Thoracic aorta (tissue), 2 donors: ENCODE results near the gene LST1. TPM values are rescaled to one million over a fixed set of nuclear protein-coding genes. Genes with fewer than 3 reads are reported as not detected.
A peak's percentile ranks its signal among the peaks of the same experiment; 100 is the strongest.

Source experiments
- ATAC-seq: fragments of 150-250 bp; one replicate; pipeline ENCODE4 v1.8.0; 2017; ENCODE audit warnings: low read depth; ENCODE audit not compliant: insufficient number of reproducible peaks, low FRiP score
- DNase-seq: peaks from one replicate; pipeline ENCODE4 v3.0.0-alpha.2; 2020; ENCODE audit warnings: low spot score
- H3K27ac ChIP-seq, 2 donors: fragments of 200-600 bp; sonication (generic); 1 replicate in 1 of 2; 2 replicates in 1 of 2; pipeline ENCODE4 v1.5.1; 2016; ENCODE audit warnings: mild to moderate bottlenecking in 2 of 2, moderate library complexity in 2 of 2
- H3K27me3 ChIP-seq: fragments of 200-600 bp; sonication (generic); replicated peaks from 2 replicates; pipeline ENCODE4 v1.6.0; 2016; ENCODE audit warnings: mild to moderate bottlenecking; ENCODE audit not compliant: insufficient read depth
- H3K36me3 ChIP-seq: fragments of 200-600 bp; sonication (generic); one replicate; pipeline ENCODE4 v1.5.1; 2016
- H3K4me1 ChIP-seq, 2 donors: fragments of 200-600 bp; sonication (generic); 1 replicate in 1 of 2; 2 replicates in 1 of 2; pipeline versions ENCODE4 v1.5.1 to v1.6.0; 2016; ENCODE audit warnings: low read depth in 2 of 2, mild to moderate bottlenecking in 1 of 2; ENCODE audit not compliant: control insufficient read depth in 1 of 2
- H3K4me3 ChIP-seq: fragments of 200-600 bp; sonication (generic); 2 replicates; pipeline ENCODE4 v1.5.1; 2016; ENCODE audit warnings: mild to moderate bottlenecking
- H3K9me3 ChIP-seq: fragments of 200-600 bp; sonication (generic); 2 replicates; pipeline ENCODE4 v1.5.1; 2016
- CTCF ChIP-seq: fragments of 200-600 bp; sonication (generic); IDR thresholded peaks from one replicate; pipeline ENCODE4 v1.5.1; 2019; ENCODE audit warnings: antibody characterized with exemption
- total RNA-seq, 2 donors: library from RNA; depleted of rRNA; stranded (reverse); fragments of >200 nt; gene quantifications; one replicate each; pipeline versions ENCODE4 v1.1.0 to v1.2.3, GENCODE V29; 2016

The LST1 gene
- total RNA-seq, 2 donors from 2014 or later, result 4.9 to 37.9 TPM

GRCh38 chr6:31592396-31592771 lies 6.3 kb downstream of the LST1 start:
- no peak overlapping the region for H3K4me3 ChIP-seq
- H3K4me1 ChIP-seq, result no peaks in the 10 kb centered on the region
- ATAC-seq (no peak), DNase-seq (no peak)
- no peak for TF ChIP-seq CTCF
- H3K36me3 ChIP-seq, result no peaks in the 10 kb centered on the region
- no peaks in the 10 kb centered on the region for H3K9me3 ChIP-seq
- no peak overlapping the region for H3K27ac ChIP-seq
- no peaks in the 10 kb centered on the region for H3K27me3 ChIP-seq

GRCh38 chr6:31597006-31597405 lies 10.9 kb downstream of the LST1 start:
- DNase-seq (no peak), ATAC-seq (no peak)
- H3K36me3 ChIP-seq, result no peaks in the 10 kb centered on the region

GRCh38 chr6:31607317-31607716 lies 21.2 kb downstream of the LST1 start:
- H3K27ac ChIP-seq, result no peak overlapping the region
- H3K9me3 ChIP-seq, result no peaks in the 10 kb centered on the region
- H3K4me1 ChIP-seq, result no peaks in the 10 kb centered on the region
- no peaks in the 10 kb centered on the region for H3K27me3 ChIP-seq
- DNase-seq (no peak), ATAC-seq (no peak)
- TF ChIP-seq CTCF, result no peak
- no peak overlapping the region for H3K4me3 ChIP-seq
- no peaks in the 10 kb centered on the region for H3K36me3 ChIP-seq

More at GRCh38 chr6:31597006-31597405, 10.9 kb downstream of the LST1 start:
- Histone ChIP-seq H3K27me3 (no peaks in the 10 kb centered on the region), H3K4me1 (no peaks in the 10 kb centered on the region), H3K4me3 (no peak overlapping the region), H3K9me3 (no peaks in the 10 kb centered on the region), H3K27ac (no peak overlapping the region)
- peak; percentile 24 for TF ChIP-seq CTCF

- ATAC-seq (no peak), DNase-seq (no peak)
- H3K4me3 ChIP-seq, result no peak overlapping the region
- no peaks in the 10 kb centered on the region for H3K27me3 ChIP-seq
- no peaks in the 10 kb centered on the region for H3K4me1 ChIP-seq
- no peaks in the 10 kb centered on the region for H3K36me3 ChIP-seq
- no peak for TF ChIP-seq CTCF
- H3K27ac ChIP-seq, result no peak overlapping the region
- no peaks in the 10 kb centered on the region for H3K9me3 ChIP-seq
Measured at GRCh38 chr6:31609519-31610406, 23.7 kb downstream of the LST1 start.

GRCh38 chr6:31610968-31611367 lies 24.9 kb downstream of the LST1 start:
- Histone ChIP-seq H3K4me3 (no peak overlapping the region), H3K36me3 (no peaks in the 10 kb centered on the region), H3K27ac (no peak overlapping the region), H3K9me3 (no peaks in the 10 kb centered on the region), H3K4me1 (no peaks in the 10 kb centered on the region), H3K27me3 (no peaks in the 10 kb centered on the region)
- DNase-seq, result no peak
- no peak for ATAC-seq
- no peak for TF ChIP-seq CTCF
